Anterior cingulate cortex (tissue), 58 donors: ENCODE data around the gene EIF3I.

Experiments
- DNase-seq, 58 donors: peaks; one replicate each; lab custom pipeline; 2025; lab: John Stamatoyannopoulos, UW

The EIF3I gene

DNA sequence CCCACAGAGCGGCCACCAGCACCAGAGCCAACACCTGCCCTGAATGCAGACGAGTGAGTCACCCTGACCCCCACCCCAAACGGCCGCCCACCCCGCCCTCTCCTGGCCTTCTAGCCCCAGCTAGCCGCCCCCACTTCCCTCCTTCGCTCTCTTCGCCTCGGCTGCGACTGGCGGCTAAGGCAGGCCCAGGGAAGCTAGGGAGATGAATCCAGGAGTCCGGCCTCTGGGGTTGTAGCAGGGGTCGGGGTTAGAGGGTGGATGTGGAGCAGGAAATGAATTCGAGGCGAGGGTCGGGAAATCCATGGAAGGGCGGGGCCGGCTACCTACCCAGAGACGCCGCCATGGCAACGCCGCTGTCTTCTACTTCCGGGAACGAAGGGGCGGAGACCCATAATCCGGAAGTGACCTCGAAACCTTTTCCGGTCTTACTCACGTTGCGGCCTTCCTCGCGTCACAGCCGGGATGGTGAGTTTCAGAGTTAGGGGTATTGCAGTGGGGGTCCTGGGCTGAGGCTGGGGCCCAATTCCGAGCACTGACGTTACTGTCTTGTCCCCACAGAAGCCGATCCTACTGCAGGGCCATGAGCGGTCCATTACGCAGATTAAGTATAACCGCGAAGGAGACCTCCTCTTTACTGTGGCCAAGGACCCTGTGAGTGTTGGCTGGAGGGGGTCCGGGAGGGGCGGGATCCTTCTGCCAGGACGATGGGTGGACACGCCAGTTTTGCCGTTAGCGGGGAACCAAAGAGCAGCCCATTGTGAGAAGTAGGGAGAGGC lies at the start of gene EIF3I, which contains the start of gene TMEM234:
EIF3I (plus strand) TSS at position 428 of the 776 bp plus-strand sequence; CDS start at position 463, 35 bp downstream.
TMEM234 (minus strand) TSS at position 374 of the 776 bp plus-strand sequence; CDS start at position 343, 31 bp downstream.
- peak; percentile 30 to 95 (median 86) for DNase-seq

DNA sequence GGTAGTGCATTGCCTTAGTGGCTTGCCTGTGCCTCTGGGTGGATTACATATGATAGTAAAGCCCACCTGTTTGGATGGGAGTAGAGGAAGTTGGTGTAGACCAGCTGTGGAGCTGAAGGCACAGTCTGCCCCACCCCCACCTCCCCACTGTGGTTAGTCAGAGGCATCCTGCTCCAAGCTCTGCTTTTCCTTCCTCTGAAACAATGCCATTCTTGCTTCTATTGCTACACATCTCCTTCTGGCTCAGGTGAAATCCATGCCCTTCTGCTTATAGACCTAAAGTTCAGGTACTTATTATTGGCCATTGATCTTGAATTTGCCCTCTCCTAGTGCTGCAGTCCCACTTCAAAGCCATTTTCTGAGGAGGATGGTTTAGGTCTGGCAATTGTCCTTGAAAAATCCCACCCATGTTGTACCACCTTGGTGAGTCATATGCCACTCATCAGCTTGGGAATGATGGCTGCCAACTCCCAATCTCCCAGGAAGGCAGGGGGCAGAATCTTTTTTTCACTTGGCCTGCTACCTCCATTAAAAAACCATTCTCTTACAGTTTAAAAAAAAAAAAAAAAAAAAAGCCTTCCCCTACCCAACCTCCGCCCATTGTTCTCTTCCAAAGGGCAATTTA lies 49.5 kb upstream of the EIF3I start:
- DNase-seq: no peak

DNA sequence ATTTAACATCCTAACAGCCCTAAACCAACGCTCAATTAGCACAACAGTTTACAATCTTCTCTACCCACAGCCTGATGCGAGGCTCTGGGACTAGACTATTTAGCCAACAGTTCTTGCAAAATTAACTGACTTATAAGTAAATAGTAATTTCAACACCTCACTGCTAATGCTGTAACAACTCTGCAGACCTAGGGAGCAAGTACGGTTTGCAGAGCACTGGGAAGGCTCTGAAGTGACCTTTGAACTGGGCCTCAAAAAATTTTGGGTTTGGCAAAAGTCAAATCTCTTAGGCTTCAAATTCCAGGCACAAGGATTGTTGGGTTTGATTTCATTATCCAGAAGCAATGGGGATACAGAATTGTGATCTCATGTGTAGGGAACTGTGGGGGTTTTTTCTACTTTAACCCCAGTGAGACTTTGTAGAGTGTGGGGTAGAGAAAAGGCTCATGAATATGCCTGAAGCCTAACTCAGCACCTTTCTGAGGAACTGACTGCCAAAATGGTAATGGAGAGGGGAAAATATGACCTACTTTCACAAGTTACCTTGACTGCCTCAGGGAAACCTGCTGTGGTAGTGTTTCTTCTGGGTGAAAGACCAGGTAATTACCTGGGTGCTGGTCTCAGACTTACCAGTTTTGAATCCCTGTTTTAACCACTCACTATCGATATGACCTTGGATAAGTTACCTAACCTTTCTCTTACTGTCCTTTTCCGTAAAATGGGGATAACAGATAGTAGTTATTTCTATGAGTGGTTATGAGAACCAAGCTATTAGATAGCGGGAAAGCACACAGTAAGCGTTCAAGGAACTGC lies 43.6 kb upstream of the EIF3I start:
- DNase-seq: no peak

DNA sequence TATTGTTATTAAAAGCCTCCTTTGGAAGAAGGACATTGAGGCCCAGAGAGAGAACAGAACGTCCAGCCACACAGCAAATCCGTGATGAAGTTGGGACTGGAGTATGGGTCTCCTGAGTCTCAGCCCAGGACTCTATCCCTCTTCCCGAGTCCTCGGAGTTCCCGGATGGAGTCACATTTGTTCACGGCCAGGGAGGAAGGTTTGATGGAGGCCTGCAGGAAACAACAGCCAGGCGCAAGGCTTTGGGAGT lies 43.1 kb upstream of the EIF3I start:
- peak in 1 of 58 donors; percentile 55 for DNase-seq

DNA sequence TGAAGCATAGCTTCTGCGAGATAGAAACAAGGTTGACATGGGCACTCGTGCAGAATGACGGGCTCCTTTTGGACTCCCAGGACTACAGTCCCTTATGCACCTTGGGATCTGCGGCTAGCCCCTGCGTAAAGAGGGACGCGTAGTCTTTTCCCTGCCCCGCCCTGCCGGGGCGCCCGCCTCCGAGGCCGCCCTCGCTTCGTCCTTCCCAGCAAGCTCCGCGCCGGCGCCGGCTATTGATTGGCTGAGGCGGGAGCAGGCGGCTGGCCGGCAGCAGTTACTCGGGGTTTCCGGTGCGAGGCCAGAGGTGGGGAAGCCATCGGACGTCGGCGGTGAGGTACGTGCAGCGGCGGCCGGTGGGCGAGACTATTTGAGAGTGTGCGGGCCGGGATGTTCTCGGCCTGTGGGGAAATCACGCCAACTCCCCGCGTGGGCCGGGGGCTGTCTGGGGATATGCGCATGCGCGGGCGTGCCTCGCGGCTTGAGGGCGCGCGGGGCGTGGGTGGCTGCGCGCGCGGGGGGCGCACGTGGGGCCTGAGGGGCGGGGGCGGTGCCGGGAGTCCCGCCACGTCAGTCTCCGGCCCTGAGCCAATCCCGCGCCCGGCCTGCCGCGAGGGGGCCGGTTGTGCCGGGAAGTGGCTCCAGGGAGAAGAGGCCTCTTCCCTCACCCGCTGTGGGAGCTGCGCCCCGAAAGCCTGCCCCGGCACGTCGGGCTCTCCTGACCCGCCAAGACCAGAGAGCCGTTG lies 42.6 kb upstream of the EIF3I start, which contains the start of gene TXLNA:
TXLNA (plus strand) TSS at position 233 of the 743 bp plus-strand sequence. CDS start 671 bp downstream, outside the sequence.
- peak; percentile 66 to 99 (median 91) for DNase-seq

DNA sequence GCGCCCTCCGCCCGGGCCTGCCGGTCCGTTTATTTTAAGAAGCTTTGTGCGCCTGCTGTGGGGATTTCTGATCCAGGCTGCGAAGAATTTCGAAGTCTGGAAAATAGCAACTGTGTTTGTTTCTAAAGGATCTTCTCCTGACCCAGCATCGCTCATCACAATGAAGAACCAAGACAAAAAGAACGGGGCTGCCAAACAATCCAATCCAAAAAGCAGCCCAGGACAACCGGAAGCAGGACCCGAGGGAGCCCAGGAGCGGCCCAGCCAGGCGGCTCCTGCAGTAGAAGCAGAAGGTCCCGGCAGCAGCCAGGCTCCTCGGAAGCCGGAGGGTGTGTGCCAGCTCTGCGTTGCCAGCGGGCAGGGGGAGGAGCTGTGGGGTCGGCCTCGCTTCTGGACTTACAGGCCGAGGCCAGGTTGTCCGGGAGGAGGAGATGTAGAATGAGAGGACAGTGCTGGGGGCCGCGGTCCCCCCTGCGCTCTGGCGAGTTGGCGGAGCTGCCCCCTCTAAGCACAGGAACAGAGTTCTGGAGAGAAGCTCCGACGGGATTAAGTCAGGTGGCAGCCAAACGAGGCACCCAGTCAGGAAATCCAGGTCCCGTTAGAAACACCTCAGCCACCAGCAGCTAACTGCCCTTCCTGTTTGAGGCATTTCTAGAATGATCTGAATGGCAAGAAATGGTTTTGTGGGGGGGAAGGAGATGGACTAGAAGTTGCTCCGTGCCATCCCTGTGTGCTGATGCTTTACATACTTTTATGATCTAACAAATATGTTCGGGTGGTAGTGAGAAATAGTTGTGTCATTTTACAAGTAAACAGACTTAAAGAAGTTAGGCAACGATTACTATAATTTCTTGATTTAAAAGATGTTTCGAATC lies 41.8 kb upstream of the EIF3I start:
- DNase-seq: peak in 29 of 58 donors; percentile 9 to 69 (median 37)

DNA sequence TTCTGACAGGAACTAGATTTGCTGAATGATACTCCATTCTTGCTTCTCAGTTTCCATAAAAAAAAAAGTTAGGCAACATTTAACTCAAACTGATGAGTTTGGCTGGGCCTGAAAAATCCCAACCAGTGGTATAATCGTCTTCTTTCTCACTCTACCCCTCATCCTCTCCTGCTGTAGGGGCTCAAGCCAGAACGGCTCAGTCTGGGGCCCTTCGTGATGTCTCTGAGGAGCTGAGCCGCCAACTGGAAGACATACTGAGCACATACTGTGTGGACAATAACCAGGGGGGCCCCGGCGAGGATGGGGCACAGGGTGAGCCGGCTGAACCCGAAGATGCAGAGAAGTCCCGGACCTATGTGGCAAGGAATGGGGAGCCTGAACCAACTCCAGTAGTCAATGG lies 41.1 kb upstream of the EIF3I start:
- no peak for DNase-seq

DNA sequence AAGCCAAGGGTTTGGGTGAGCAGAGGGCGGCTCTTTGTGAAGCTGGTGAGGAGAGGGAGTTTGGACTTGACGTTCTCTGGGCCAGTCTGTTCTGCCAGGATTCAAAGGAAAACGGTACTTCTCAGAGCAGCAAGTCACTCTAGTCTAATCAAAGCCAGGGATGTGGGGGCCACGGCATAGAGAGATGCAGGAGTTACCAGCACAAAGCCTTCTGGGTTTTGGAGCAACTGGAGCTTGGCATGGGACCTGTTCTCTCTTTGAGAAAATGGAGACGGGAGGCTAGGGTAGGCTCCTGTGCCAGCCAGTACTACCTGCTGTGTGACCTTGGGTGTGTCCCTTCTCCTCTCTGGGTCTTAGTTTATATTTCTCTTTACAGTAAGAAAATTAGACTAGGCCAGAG lies 40.6 kb upstream of the EIF3I start:
- DNase-seq: no peak

DNA sequence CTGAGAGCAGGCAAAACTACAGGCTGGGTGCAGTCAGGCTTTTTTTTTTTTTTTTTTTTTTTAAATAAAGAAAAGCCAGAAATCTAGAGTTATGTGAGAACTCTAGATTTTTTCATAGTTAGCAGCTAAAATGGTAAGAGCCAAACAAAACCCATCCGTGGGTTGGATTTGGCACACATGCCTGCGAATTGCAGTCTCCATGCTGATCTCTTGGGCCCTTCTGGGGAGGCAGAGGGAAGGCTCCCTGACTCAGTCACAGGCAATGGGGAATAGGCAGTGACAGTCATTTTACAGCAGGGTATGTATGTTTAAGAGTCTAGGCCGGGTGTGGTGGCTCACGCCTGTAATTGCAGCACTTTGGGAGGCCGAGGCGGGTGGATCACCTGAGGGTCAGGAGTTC lies 40.1 kb upstream of the EIF3I start:
- peak in 1 of 58 donors; percentile 23 for DNase-seq

DNA sequence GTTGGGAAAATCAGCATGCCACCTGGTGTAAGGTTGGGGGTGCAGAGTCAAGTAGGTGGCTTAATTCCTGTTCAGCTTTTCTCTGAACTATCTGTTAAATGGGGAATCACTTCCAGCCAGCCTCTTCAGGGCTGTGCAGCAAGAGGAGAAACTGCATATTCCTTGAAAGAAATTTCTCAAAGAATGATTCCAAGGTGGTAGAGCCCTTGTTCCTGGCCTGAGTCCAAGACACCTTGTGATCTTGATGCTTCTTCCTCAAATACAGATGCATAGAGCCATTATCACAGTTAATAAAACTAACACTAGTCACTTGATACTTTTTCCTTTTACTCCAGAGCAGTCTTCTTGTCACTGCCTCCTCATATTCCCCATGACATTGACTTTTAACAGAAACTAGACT lies 37.6 kb upstream of the EIF3I start:
- DNase-seq: no peak

DNA sequence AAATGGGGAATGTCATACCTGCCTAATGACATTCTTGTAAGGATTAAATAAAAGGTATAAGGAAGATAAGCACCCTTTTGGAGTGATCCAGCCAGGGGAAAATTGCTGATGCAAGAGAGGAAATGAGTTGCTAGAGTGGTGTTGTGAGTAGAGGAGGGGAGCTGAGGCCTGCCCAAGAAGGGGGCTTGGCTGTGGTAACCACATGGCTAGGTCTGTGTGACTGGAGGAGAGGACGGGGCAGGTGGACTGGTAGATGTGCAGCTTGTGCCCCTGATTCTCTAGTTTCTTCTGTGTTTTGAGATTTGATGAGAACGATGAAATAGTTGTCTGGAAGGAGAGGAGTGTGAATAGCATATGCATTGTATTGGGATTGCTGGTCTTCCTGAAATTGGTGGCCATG lies 36.1 kb upstream of the EIF3I start:
- no peak for DNase-seq

DNA sequence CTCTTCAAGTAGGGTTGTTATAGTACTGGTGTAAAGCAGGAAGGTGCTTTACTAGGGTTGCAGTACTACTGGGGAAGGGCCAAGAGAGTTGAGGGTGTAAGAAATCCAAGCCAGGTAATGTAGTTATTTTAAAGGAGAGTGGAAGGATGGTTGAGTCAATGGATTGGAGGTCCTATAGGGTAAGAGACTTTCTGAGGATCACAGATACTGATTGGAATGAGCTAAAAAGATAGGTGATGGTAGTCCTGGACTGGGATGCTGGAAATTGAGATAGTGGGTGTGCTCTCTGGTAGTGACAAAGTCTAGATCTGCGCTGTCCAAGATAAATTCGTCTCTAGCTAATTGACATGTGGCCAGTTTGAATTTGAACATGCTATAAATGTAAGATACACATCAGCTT lies 35.7 kb upstream of the EIF3I start:
- no peak for DNase-seq

DNA sequence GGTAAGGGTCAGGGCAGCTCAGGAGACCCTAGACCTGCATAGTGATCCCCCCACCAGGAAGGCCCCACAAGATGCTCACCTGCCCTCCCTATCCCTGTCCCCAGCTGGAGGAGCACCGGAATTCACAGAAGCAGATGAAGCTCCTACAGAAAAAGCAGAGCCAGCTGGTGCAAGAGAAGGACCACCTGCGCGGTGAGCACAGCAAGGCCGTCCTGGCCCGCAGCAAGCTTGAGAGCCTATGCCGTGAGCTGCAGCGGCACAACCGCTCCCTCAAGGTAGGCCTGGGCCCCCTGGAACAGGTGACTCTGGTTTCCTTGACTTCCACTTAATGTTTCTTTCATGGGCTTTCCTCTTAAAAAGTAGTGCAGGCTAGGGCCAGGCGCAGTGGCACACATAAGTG lies 34.4 kb upstream of the EIF3I start:
- DNase-seq: no peak

DNA sequence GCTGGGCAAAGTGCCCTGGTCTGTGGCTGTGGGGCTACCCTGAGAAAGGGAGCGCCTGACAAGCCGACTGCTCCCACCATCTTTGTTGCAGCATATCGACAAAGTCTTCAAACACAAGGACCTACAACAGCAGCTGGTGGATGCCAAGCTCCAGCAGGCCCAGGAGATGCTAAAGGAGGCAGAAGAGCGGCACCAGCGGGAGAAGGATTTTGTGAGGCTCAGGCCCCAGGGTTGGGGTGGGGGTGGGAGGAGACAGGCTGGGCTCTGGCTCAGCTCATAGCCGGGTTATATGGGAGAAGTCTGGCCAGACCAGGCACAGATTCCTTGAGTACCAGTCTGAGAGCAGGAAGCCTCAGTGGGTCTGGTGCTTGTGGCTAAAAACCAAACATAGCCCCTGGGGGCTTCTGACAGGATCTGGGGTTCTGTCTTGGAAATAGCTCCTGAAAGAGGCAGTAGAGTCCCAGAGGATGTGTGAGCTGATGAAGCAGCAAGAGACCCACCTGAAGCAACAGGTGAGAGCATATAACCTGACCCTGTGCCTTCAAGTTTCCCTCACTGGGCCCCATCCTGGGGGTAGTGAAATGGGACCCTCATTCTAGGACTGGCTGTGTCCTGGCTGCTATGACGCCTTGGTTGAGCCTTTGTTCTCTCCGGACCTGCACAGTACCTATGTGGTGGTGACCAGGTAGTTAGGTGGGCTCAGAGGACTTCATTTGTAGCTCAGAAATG lies 29.8 kb upstream of the EIF3I start:
- no peak for DNase-seq

DNA sequence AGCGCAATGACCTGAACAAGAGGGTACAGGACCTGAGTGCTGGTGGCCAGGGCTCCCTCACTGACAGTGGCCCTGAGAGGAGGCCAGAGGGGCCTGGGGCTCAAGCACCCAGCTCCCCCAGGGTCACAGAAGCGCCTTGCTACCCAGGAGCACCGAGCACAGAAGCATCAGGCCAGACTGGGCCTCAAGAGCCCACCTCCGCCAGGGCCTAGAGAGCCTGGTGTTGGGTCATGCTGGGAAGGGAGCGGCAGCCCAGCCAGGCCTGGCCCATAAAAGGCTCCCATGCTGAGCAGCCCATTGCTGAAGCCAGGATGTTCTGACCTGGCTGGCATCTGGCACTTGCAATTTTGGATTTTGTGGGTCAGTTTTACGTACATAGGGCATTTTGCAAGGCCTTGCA lies 27.2 kb upstream of the EIF3I start:
- no peak for DNase-seq

DNA sequence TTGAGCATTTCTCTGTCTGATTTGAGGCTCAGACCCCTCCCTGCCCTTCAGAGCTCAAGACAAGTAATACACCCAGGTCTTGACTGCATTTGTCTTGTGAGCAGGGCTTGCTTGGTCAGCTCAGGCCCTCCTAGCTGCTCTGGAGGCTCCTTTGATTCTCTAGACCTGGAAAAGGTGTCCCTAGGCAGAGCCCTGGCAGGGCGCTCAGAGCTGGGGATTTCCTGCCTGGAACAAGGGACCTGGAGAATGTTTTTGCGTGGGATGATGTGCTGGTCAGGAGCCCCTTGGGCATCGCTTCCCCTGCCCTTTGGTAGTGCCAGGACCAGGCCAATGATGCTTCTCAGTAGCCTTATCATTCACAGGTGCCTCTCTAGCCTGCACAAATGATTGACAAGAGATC lies 26.7 kb upstream of the EIF3I start:
- DNase-seq: no peak

DNA sequence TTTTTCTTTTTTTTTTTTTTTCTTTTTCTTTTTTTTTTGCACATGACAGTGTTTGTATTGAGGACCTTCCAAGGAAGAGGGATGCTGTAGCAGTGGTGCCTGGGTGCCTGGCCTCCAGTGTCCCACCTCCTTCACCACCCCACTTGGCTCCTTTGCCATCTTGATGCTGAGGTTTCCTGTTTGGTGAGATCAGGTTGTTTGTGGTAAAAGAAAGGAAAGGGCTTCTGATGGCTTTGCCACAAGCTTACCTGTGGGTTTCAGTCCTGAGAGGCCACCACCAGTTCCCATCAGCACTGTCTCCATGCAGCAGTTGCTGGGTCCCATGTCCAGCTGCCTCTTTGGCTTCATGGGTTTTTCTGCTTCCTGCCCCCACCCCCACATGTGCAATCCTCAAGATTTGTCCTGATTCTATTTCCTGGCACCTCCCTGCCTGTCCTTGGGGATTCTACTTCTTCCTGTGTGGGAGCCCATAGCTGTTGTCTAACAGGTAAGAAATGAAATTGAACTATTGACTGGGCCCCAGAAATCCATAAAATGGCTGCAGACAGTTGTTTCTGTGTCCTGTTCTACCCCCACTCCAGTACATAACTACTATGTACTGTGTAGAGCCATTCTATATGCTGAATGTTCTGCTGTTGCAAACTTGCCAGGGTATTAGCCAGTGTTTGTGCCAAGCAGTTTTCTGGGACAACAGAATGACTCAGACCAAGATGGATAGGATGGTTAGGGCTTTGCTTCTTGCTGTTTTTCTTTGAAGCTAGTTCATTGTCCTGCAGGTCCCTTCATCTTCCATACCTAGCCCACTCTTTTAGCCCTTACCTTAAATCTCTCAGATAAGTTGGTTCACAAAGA lies 26.0 kb upstream of the EIF3I start:
- DNase-seq: peak in 2 of 58 donors; percentile 19 to 22

DNA sequence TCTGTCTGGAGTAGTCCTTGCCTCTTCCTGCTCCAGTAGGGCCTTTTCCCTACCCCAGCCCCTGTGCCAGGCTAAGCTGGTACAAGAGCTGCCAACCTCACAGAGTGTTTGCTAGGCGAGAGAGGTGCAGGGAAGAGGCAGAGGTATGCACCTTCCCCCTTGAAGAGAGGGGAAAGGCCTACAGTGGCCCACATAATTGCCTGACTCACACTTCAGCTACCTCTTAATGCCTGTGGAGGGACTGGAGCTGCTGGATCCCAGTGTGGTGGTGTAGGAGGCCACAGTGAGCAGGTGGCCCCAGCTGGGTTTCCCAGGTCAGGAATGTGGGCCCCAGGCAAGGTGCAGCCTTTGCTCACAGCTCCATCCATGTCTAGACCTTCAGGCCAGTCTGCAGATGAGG lies 25.1 kb upstream of the EIF3I start:
- DNase-seq: no peak
